HEK293 (cell line): ENCODE results near the gene SESN1.

ENCODE experiments used
- CTCF ChIA-PET: fragments of 350-600 bp; formaldehyde crosslinking; extraction: SDS; loops from one replicate; lab custom pipeline; 2021; ENCODE audit warnings: antibody characterized with exemption; lab: Yijun Ruan, JAX
- POLR2A ChIA-PET: fragments of 300-600 bp; formaldehyde crosslinking; extraction: SDS; loops from one replicate; lab custom pipeline; 2020; ENCODE audit warnings: antibody characterized with exemption, inconsistent platforms; lab: Yijun Ruan, JAX
- H3K27ac ChIP-seq: fragments of 200-500 bp; sonication (Bioruptor generic); 2 replicates; pipeline ENCODE4 v1.5.1; 2014; ENCODE audit warnings: low read depth, low read length, control low read depth, inconsistent platforms; ENCODE audit errors: extremely low read depth
- H3K36me3 ChIP-seq, 2 experiments: fragments of 200-500 bp in 1 of 2; sonication (Bioruptor generic) in 1 of 2; 1 replicate in 1 of 2; 2 replicates in 1 of 2; pipeline ENCODE4 v1.5.1; 2014 to 2017; ENCODE audit warnings: inconsistent platforms in 2 of 2, low read length in 2 of 2; ENCODE audit not compliant: control insufficient read depth in 2 of 2, insufficient read depth in 1 of 2
- H3K4me1 ChIP-seq: fragments of 200-500 bp; sonication (Bioruptor generic); 2 replicates; pipeline ENCODE4 v1.5.1; 2014; ENCODE audit warnings: mild to moderate bottlenecking, low read length, inconsistent platforms; ENCODE audit not compliant: control insufficient read depth, insufficient read depth
- H3K4me3 ChIP-seq: 2 replicates; pipeline ENCODE4 v1.5.1; 2011; ENCODE audit warnings: low read depth, mild to moderate bottlenecking, control low read depth, low read length, moderate library complexity
- H3K9me3 ChIP-seq: fragments of 200-500 bp; sonication (Bioruptor generic); 2 replicates; pipeline ENCODE4 v1.5.1; 2014; ENCODE audit warnings: low read depth, low read length, inconsistent platforms; ENCODE audit not compliant: control insufficient read depth, insufficient read depth
- FEZF1 ChIP-seq: fragments of 450-650 bp; formaldehyde crosslinking; IDR thresholded peaks from 2 replicates; pipeline ENCODE4 v1.5.1; 2016; ENCODE audit warnings: missing biosample characterization, missing genetic modification characterization
- GLIS1 ChIP-seq: fragments of 450-650 bp; formaldehyde crosslinking; IDR thresholded peaks from 2 replicates; pipeline ENCODE4 v1.5.1; 2016; ENCODE audit warnings: missing biosample characterization, missing genetic modification characterization
- MYNN ChIP-seq: fragments of 450-650 bp; formaldehyde crosslinking; IDR thresholded peaks from 2 replicates; pipeline ENCODE4 v1.5.1; 2016; ENCODE audit warnings: missing biosample characterization, missing genetic modification characterization, borderline replicate concordance
- MZF1 ChIP-seq: fragments of 450-650 bp; formaldehyde crosslinking; IDR thresholded peaks from 2 replicates; pipeline ENCODE4 v1.5.1; 2017; ENCODE audit warnings: missing biosample characterization, missing genetic modification characterization, borderline replicate concordance
- OSR2 ChIP-seq: fragments of 450-650 bp; formaldehyde crosslinking; IDR thresholded peaks from 2 replicates; pipeline ENCODE4 v1.5.1; 2016; ENCODE audit warnings: missing biosample characterization, missing genetic modification characterization
- ZNF211 ChIP-seq: fragments of 450-650 bp; formaldehyde crosslinking; IDR thresholded peaks from 2 replicates; pipeline ENCODE4 v1.5.1; 2016; ENCODE audit warnings: low read depth, missing biosample characterization, missing genetic modification characterization
- ZNF239 ChIP-seq: fragments of 450-650 bp; formaldehyde crosslinking; IDR thresholded peaks from 2 replicates; pipeline ENCODE4 v1.5.1; 2016; ENCODE audit warnings: missing biosample characterization, missing genetic modification characterization
- ZNF560 ChIP-seq: fragments of 450-650 bp; formaldehyde crosslinking; IDR thresholded peaks from 2 replicates; pipeline ENCODE4 v1.5.1; 2017; ENCODE audit warnings: missing biosample characterization, missing genetic modification characterization, borderline replicate concordance
- ZNF600 ChIP-seq: fragments of 450-650 bp; formaldehyde crosslinking; IDR thresholded peaks from 2 replicates; pipeline ENCODE4 v1.5.1; 2016; ENCODE audit warnings: missing biosample characterization, missing genetic modification characterization
- ZNF610 ChIP-seq: fragments of 450-650 bp; formaldehyde crosslinking; IDR thresholded peaks from 2 replicates; pipeline ENCODE4 v1.5.1; 2016; ENCODE audit warnings: missing biosample characterization, missing genetic modification characterization, borderline replicate concordance
- ZNF623 ChIP-seq: fragments of 450-650 bp; formaldehyde crosslinking; IDR thresholded peaks from 2 replicates; pipeline ENCODE4 v1.5.1; 2016; ENCODE audit warnings: missing biosample characterization, missing genetic modification characterization
- ZNF791 ChIP-seq: fragments of 450-650 bp; formaldehyde crosslinking; IDR thresholded peaks from 2 replicates; pipeline ENCODE4 v1.5.1; 2016; ENCODE audit warnings: missing biosample characterization, missing genetic modification characterization
- TF ChIP-seq, protein P1 (sequence below): fragments of 450-650 bp; formaldehyde crosslinking; IDR thresholded peaks from 2 replicates; pipeline ENCODE4 v1.5.1; 2017; ENCODE audit warnings: missing biosample characterization, missing genetic modification characterization

The SESN1 gene

DNA sequence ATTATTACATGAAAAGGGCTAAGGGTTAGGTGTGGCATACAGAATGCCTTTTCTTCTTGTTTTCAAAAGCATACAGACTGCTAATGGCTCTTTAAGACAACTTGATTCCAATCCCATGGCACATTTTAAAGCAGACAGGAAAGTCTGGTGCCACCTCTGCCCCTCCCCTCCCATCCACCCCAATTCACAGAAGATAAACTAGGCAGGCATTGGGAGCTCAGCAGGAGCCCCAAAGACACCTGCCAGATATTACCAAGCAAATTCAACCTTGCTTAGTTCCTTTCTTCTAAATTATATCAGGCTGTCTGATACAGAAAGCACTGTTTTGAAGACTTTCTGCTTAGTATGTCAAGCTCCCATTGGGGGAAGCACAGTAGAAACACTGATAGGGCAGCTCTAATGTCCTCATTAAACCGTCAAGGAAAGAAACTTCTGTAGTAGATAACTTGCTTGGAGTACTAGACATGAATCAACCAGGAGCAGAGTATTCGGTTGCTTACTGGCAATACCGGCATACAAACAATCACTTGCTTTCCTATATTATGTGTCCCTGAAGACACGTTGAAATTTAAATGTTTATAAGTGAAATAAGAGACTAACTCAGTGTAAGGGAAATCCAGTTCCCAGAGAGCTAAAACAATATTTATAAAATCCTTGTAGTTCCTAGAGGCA is 13.0 kb downstream of the SESN1 start:
- no peaks in the 10 kb centered on the region for H3K36me3 ChIP-seq
- no peak for TF ChIP-seq ZNF623 (tag by site-specific recombination)
- no peak for TF ChIP-seq ZNF791 (tag by site-specific recombination)
- TF ChIP-seq, protein P1, sequence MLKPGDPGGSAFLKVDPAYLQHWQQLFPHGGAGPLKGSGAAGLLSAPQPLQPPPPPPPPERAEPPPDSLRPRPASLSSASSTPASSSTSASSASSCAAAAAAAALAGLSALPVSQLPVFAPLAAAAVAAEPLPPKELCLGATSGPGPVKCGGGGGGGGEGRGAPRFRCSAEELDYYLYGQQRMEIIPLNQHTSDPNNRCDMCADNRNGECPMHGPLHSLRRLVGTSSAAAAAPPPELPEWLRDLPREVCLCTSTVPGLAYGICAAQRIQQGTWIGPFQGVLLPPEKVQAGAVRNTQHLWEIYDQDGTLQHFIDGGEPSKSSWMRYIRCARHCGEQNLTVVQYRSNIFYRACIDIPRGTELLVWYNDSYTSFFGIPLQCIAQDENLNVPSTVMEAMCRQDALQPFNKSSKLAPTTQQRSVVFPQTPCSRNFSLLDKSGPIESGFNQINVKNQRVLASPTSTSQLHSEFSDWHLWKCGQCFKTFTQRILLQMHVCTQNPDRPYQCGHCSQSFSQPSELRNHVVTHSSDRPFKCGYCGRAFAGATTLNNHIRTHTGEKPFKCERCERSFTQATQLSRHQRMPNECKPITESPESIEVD (tag by site-specific recombination): peak; percentile 25; the same call in 1 of the 2 replicates
- TF ChIP-seq OSR2 (tag by site-specific recombination): peak; percentile 53; the same call in 1 of the 2 replicates
- H3K9me3 ChIP-seq: no peaks in the 10 kb centered on the region
- ChIA-PET CTCF (interaction anchor here (0.7 to 1.8 kb wide), 4 partner anchors 8 to 394 kb away, joined by 3 to 10 read pairs (median 3); no protein-coding TSS in a partner anchor), POLR2A (interaction anchor here (0.7 to 1.4 kb wide), 3 partner anchors 13 to 301 kb away, joined by 3 to 8 read pairs (median 3); partner anchors contain the start of genes CD164 and SESN1)
- H3K4me3 ChIP-seq: no peak overlapping the region
- H3K27ac ChIP-seq: 0 out of 2 replicates have a peak overlapping the region, but pooled peaks have one; percentile 7
- H3K4me1 ChIP-seq: peaks cover 13% of the 10 kb centered on the region

DNA sequence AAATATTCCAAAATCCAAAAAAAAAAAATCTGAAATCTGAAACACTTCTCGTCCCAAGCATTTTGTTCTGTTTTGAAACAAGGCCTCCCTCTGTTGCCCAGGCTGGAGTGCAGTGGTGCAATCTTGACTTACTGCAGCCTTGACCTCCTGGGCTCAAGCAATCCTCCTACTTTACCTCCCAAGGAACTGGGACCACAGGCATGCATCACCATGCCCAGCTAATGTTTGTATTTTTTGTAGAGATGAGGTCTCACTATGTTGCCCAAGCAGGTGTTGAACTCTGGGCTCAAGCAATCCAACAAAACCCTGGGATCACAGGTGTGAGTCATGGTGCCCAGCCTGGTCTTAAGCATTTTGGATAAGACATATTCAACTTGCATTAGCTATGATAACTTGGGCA is 13.6 kb downstream of the SESN1 start:
- H3K4me3 ChIP-seq: no peak overlapping the region
- ChIA-PET POLR2A (interaction anchor here (0.7 to 1.4 kb wide), 3 partner anchors 13 to 302 kb away, joined by 3 to 8 read pairs (median 3); partner anchors contain the start of genes CD164 and SESN1), CTCF (interaction anchor here (0.9 to 1.8 kb wide), 2 partner anchors 8 to 309 kb away, joined by 3 to 10 read pairs; no protein-coding TSS in a partner anchor)
- TF ChIP-seq ZNF560 (tag by site-specific recombination) (no peak), GLIS1 (tag by site-specific recombination) (peak; percentile 44; the same call in 1 of the 2 replicates), ZNF600 (tag by site-specific recombination) (peak; percentile 56)
- no peaks in the 10 kb centered on the region for H3K36me3 ChIP-seq
- H3K4me1 ChIP-seq: peaks cover 19% of the 10 kb centered on the region
- H3K27ac ChIP-seq: no peak overlapping the region
- no peaks in the 10 kb centered on the region for H3K9me3 ChIP-seq

DNA sequence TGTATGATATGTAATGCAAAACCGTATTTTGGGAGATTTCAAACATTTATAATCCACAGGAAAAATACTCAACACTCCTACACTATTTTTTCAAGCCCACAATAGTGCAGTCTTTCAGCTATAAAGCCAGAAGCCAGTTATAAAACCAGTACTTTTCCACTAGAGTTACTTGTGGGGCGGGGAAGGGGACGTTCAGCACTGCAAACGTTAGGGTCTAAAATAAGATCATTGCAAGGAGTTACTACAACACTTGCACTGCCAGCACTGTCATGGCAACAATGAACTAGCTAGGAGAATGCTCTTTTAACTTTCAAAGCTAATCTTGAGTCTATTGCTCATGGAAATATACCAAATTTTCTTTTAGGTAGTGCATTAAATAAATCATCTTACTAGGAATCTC is 14.7 kb downstream of the SESN1 start:
- ChIA-PET POLR2A (interaction anchor here (1.3 kb wide), 1 partner anchor 15 kb away, joined by 6 read pairs; the partner anchor contains the start of gene SESN1), CTCF (interaction anchor here (1.0 to 1.4 kb wide), 2 partner anchors 9 to 304 kb away, joined by 3 to 4 read pairs; no protein-coding TSS in a partner anchor)
- H3K4me3 ChIP-seq: no peak overlapping the region
- no peak overlapping the region for H3K27ac ChIP-seq
- no peaks in the 10 kb centered on the region for H3K9me3 ChIP-seq
- H3K4me1 ChIP-seq: peaks cover 19% of the 10 kb centered on the region
- TF ChIP-seq FEZF1: peak; percentile 49; the same call in 1 of the 2 replicates
- TF ChIP-seq, protein P1 (tag by site-specific recombination): peak; percentile 51; the same call in 1 of the 2 replicates
- TF ChIP-seq MYNN (tag by site-specific recombination): peak; percentile 35; the same call in 1 of the 2 replicates
- no peak for TF ChIP-seq ZNF211
- TF ChIP-seq MZF1 (tag by site-specific recombination): peak; percentile 57; the same call in 1 of the 2 replicates
- TF ChIP-seq ZNF610 (tag by site-specific recombination): no peak
- no peak for TF ChIP-seq ZNF239 (tag by site-specific recombination)
- H3K36me3 ChIP-seq: no peaks in the 10 kb centered on the region
